Measurements from ENCODE around the gene OMG.
"Not testable (repeated sequence)": the region's sequence is repeated elsewhere in the genome, so short reads cannot be mapped to it uniquely, and the experiment has no call there.

Gene OMG

DNA sequence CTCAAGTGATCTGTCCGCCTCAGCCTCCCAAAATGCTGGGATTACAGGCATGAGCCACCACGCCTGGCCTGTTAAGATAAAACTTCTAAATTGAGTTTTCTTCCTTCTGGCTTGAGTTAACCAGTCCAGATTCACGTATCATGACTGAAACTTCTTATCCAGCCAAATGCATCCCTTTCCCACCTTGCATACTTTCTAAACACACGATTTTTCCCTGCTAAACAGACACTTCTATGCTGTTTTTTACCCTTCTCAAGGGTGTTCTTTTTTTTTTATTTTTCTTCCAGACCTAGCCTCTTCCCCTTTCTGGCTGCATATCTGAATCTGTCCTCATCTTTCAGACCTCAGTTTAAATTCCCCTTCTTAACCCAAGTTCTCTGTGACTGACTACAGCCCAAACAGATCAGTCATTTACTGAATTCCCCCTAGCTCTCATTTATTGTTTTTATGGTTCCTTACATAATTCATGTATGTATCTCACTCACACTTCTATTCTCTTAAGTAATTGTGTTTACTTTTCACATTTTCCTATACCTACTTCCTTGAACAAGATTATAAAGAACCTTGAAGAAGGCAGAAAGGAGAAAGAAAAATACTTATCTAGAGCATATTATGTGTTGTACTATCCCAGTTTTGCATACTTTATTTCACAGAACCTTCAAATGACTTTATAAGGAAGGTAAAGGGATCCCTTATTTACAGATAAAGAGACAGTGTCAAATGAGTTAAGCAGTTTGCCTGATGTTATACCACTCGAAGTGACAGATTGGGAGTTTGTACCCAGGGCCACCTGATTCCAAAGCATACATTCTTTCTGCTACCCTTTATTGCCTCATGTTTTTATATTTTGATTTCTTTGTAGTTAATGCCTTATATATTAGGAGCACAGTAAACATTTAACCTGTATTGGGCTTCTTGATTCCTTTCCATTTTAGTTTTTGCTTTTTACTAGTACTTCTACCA lies 11.6 kb upstream of the OMG start:
- no peak for DNase-seq (ENCODE audit: low spot score)

DNA sequence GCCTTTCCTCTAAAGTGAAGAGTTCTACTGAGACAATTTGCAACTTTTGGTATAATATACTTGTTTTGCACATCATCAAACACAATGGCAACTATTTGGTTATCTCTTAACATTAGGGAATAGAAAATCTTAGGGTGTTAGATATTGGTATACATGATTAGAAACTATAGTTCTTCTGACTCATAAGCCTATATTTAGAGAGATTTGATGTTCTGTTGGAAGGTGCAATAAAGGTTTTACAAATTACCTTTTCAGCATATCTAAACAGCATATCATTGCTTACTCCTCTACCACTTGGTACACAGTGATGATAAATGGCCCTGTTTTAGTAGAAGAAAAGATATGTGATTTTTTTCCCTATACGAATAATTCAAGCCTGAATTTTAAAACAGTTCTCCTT lies 10.6 kb upstream of the OMG start:
- no peak for DNase-seq (ENCODE audit: low spot score)

DNA sequence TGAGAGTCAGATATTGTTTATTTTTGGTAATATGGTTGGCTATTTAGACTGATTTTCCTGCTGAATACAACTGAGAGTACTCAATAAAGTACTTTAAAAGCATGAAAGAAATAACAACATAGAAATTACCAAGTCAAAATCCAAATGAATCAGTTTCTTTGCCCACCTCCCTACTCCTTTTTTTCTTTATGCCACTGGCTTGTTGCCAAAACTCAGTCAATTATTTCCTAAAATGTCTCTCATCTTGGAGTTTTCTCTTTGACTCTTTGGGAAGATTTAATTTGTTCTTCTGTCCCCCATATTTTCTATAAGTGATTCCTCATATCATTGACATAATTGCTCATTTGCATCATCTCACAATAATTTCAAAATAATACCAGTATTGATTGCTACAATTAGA lies 2.6 kb upstream of the OMG start:
- no peak for DNase-seq (ENCODE audit: low spot score)

DNA sequence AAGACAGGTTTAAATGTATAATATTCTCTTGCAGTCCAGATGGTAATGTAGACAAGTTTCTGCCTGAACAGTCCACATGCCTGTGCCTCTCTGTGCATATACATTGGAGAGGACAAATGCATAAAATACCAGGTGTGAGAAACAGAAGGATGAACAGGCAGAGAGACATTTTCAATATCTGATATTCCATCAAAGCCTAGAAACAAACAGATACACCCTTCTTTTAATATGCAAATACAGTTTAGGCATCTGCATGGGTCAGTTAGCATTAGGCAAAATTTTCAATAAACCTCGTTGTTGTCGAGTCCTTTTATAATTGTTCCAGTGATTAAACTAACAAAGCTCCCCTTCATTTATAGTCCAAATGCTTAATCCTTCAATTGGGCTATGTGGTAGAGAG lies 897 bp downstream of the OMG start:
- DNase-seq (ENCODE audit: low spot score), result no peak

DNA sequence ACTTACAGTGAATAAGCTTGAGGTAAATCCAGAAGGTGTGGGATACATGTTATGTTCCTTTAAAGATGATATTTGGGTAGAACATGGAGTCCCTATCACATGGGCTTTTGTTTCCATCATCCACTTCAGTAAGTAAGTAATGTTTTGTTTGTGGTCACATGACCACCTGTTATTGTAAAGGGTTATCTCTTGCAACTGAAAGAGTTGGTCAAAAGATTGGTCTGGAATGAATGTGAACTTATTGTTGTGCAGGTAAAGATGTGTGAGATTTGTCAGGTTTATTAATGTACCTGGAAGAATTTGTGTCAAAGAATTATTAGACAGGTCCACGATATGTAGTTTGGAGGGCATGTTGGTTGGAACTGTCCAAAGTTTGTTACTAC lies 1.6 kb downstream of the OMG start:
- DNase-seq (ENCODE audit: low spot score), result no peak

DNA sequence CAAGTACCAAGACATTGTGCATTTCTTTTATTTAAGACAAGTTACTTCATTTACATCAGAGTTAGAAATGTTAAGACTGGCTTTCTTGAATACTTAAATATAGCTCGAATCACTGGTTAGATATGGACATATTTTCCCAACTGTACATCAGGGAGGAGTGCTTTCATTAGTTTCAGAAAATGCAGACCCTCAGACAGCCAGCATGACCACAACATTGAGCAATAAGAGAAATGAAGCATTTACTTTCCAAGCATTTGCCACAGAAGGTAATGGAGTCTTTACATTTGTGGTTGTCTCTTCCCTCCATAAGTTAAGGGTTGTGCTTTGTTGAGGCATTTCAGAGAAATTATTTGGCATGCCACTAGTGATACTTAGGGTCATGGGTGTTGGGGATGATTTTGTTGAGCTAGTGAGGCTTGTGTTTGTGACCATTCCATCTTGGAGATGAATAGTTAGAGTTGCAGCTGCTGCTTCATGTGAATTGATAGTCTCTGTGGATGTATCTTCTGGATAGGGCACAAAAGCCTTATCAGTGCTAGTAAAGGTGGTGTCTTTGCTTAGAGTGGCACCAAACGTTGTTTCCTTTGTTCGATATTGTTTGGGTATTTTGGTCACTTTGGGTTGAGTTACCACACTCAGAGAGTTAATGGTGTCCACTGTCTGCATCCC lies 2.1 kb downstream of the OMG start:
- DNase-seq (ENCODE audit: low spot score), result no peak

DNA sequence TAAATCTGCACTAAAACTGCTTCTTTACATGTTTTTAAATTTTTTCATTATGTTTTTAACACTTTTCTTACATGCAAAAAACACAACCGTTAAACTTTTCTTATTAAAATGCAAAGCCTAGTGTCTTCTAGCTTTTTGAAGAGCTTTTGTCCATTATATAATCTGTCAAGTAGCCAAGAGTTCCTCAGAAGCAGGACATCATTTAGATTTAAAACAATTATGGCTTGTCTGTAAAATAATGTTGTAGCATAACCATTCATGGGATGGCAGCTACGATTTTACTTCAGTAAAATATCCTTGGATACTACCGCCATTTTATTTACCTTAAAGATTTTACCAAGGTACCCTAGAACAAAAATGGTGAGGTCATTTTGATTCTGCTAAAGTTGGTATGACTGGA lies 2.8 kb downstream of the OMG start:
- DNase-seq (ENCODE audit: low spot score), result no peak

DNA sequence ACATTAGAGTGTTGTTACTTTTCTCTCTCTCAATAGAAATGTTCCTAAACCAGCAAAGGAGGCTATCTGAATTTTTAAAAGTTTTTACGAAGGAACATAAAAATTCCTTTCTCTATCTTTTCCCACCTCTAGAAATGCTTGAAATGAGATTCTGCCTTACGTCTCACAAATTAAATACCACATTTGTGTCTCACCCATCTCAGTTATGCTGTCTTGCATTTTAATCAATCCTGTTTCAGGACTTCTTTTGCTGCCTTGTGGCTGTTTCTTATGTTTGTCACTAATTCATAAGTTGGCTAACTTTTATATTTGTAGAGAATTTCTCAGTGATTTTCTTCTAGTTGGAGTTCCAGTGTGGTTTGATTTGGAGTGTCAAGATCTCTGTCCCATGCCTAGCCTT lies 3.5 kb downstream of the OMG start:
- DNase-seq (ENCODE audit: low spot score), result no peak

DNA sequence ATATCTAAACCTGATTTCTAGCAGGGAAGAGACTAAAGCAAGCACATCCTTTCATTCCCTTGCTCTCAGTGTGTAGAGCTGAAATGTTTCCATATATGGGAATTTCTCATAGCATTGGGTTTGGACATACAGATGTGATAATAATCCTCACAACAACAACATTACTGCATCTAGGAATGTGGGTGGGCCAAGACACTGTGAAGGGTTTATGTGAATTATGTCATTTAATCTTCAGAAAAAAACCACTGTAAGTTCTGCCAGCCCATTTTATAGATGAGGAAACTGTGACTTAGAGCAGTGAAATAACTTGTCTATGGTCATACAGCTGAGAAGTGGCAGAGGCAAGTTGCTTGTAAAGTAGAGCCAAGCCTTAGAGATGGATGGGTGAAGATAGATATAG lies 5.2 kb downstream of the OMG start:
- DNase-seq (ENCODE audit: low spot score), result no peak

DNA sequence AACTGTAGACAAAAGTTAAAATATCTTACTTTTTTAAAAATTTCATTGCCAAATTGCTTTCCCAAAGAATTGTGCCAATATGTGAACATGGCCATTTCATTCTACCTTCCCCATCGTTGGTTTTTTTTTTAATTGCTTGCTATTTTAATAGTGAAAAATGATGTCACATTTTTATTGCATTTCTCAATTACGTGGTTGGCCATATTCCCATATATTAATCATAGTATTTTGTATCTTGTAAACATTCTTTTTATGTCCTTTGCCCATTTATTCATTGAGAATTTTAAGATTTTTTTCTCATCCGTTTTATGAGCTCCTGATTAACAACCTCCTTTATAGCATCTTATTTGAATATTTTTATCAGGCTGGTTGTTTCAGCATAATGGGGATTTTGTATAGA lies 7.2 kb downstream of the OMG start:
- DNase-seq (ENCODE audit: low spot score), result no peak

DNA sequence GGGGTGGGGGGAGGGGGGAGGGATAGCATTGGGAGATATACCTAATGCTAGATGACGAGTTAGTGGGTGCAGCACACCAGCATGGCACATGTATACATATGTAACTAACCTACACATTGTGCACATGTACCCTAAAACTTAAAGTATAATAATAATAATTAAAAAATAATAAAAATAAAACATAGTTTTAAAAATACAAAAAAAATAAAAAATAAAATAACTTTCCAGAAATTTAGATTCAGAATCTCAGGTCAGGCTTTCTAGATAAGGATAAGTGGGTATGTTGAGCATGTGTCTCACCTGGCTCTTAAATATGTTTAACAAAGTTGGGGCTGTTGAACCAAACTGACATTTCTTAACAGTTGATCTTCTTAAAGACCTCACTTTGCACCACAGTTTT lies 9.1 kb downstream of the OMG start:
- DNase-seq (ENCODE audit: low spot score), result not testable (repeated sequence)

DNA sequence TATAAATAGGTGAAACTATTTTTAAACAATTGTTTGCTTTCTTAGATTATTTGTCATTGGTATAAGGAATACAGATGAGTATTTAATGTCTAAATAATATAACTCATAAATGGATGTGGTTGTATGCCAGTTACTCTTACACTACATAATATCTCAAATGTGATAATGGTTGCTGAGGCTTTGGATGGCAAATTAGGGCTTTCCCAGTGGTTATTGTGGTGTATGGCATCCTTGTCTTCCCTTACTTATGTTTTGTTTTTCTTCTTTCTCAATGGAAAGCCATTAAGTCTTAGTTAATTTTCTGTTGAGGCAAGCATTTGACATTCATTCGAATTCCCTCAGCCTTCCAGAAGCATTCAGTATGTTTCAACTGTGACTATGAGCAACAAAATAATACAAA lies 10.5 kb downstream of the OMG start:
- DNase-seq (ENCODE audit: low spot score), result no peak

DNA sequence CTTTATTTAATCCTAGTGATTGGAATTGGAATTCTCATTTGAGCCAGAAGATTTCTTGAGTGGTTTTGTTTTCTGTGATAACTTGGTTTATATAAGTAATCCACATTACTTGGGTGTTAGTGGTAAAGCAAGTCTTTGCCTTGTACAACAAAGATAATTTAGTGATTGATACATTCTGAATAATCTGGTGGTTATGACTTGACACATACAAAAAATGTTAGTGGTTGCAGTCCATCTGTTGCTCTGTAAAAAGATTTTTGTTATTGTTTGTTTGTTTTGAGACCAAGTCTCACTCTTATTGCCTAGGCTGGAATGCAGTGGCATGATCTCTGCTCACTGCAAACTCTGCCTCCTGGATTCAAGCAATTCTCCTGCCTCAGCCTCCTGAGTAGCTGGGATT lies 13.2 kb downstream of the OMG start:
- DNase-seq (ENCODE audit: low spot score), result no peak

DNA sequence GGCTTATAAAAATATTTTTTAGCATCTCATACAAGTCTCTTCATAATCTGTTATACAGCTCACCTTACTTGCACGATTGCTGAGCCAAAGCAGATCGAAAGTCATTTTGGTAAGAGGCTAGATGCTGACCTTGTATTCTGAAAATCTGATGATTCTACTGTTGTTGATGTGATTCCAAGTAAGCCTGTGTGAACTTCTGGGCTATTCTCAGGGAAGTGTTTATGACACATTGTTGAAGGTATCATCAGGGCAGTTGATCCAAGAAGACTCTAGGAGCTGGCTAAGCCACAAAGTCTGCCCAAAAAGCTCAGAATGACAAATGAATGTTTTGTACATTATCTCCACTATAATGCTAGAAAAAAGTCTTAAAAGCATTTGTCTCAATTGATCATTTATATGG lies 16.0 kb downstream of the OMG start:
- DNase-seq (ENCODE audit: low spot score), result no peak

DNA sequence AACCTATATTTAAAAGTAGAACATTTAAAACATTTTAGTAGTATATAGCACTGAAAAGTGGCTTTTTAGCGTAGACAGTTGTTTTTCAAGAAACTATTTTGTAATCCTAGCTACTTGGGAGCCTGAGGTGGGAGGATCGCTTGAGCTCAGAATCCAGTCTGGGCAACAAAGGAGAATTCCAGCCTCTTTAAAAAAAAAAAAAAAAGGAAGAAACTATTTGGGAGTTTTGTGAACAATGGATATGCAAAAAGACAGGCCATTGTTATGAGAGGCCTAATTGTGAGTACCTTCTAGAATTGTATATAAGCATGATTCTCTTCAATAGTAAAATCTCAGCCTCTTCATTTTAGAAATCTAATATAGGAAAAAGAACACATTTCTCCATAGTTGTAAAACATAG lies 17.6 kb downstream of the OMG start:
- DNase-seq (ENCODE audit: low spot score), result no peak

DNA sequence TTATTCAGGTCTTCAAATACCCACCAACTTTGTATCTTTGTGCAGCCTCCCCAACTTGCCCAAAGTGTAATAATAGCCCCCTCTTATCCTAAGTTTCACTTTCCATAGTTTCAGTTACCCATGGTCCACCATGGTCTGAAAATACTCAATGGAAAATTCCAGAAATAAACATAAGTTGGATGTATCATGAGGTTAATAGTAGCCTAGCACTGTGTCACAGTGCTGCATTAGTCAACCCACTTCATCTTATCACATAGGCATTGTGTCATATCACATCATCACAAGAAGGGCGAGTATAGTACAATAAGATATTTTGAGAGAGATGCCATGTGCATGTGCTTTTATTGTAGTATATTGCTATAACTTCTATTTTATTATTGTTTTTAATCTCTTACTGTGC lies 21.9 kb downstream of the OMG start:
- no peak for DNase-seq (ENCODE audit: low spot score)

DNA sequence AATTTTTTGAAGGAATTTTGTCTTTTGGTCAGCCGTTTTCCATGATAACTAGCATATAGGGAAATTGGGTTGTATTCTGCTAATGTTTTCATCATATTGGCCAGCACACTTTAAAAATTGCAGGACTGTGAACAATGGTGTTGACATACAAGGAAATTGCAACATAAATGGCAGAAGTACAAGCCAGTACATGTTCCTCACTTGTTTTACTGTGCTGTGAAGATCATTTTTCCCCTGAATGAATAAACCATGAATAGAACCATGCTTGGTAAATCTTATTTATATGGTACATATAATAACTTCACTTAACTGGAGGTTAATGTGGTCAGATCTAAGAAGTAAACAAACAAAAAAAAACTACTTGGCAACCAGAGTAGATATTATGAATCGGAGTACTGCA lies 22.8 kb downstream of the OMG start:
- DNase-seq (ENCODE audit: low spot score), result no peak

DNA sequence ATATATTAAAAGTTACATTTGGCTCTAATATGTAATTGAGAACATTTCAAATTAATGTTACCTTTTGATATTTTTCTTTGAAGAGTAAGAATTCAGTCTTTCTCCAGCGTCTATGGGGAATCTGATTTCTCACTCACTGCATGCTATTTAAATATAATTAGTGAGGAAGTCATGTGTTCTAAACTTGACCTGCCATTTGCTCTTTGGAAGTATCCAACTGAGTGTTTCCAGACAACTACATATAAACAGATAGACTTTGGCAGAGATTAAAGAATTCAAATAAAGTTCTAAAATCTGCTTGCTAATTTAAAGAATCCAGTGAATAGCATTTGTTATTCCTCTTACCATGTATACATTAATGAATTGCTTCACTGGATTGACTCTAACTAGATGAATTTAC lies 23.5 kb downstream of the OMG start:
- DNase-seq (ENCODE audit: low spot score), result no peak

DNA sequence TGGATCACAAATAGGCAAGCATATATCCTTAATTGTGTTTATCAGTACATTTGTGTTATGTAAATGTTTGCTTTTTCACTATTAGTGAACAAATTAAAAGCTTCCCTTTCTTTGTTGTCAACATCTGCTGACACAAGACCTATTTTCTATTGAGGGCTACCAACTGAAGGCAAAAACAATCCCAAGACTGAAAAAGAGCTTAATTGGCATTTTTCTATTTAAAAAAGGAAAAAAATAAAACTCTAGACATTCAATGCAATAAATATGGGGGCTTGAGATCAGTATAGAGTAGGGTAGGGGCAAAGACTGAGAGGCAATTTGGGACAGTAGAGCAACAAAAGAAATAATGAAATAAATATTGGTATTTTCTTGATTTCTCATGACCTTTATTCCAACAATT lies 24.2 kb downstream of the OMG start:
- no peak for DNase-seq (ENCODE audit: low spot score)

DNA sequence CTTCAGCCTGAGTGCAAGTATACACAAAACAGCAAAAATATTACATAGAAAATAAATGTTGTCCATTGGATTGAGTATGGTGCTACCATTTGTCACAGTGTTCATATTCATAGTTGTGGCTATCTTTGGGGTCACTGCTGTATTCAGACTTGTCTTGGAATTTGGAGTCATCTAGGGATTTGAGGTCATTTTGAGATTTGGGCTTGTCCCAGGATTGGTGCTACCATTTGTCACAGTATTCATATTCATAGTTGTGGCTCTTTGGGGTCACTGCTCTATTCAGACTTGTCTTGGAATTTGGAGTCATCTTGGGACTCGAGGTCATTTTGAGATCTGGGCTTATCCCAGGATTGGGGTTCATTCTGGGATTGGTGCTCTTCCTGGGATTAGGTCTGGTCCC lies 24.8 kb downstream of the OMG start:
- no peak for DNase-seq (ENCODE audit: low spot score)

DNA sequence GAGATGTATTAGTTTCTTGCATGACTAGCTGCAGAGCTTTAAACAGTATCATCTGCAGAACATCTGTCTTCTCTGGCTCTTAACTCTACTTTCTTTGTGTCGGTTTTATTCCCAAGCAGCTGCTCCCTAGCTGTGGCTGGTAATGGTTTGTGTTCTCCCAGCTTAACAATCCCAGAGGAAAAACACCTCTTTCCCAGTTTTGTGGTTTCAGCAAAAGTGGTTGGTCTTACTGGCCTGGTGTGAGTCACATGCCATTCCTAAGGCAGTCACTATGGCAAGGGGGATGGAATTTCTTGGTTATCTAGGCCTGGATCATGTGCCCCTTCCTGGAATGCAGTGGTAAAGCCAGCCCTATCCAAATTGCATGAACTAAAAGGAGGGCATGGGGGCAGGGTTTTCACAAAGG lies 27.5 kb downstream of the OMG start:
- no peak for DNase-seq (ENCODE audit: low spot score)

DNA sequence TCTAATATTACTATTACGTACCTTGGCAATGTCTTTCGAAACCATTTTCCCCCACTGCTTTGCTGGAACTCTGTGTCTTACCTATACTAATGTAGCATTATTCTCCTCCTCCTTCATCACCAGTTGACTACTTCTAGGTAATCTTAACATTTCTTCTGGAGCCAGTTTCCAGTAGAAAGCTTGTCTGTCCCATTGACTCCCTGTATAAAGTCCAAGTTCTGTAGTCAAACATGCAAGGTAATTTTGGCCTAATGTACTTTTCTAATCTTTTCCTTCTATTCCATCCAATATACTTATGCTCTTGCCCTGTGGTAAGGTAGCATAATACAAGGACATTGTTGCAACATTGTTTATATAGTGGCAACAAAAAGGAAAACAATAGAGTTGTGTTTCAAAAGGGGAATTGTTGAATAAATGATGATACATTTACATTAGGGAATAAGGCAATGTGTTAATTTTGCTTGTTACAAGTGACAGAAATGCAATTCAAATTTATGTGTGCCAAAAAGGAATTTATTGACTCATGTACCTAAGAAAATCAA lies 27.9 kb downstream of the OMG start:
- no peak for DNase-seq (ENCODE audit: low spot score)

DNA sequence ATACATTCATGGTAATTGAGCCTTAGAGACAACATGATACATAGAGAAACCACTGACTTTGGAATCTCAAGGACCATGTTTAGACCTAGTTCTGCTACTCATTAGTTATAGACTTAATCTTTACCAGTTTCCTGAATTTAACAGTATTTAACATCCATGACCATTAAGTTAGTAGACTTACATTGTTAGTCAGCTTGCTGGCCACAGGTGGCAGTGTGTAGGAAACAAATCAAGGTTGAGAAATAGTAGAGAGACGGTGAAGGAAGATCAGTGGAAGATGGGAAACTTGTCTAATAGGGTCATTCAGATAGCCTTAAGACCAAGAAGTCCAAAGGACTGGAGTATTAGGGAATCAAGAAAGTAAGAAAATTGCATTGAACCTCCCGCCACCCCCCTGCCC lies 31.0 kb downstream of the OMG start:
- DNase-seq (ENCODE audit: low spot score), result peak; percentile 17
